Subcutaneous adipose tissue (tissue), 4 donors: Measurements from ENCODE around the gene FAM168B. TPM values are rescaled to one million over a fixed set of nuclear protein-coding genes. Genes with fewer than 3 reads are reported as not detected.

ENCODE experiments used
- total RNA-seq, 4 donors: library from RNA; depleted of rRNA; stranded (reverse); fragments of >200 nt; gene quantifications; one replicate each; pipeline ENCODE4 v1.1.0, GENCODE V29; 2016
- TF ChIP-seq, protein P1 (sequence below): fragments of 450-650 bp; IDR thresholded peaks from one replicate; pipeline ENCODE4 v1.5.1; 2016; ENCODE audit warnings: low read depth, mild to moderate bottlenecking, control low read depth, antibody characterized with exemption, moderate library complexity

The FAM168B gene
- total RNA-seq, 4 donors from 2014 or later = 72.1 to 107 (median 87.2) TPM

- TF ChIP-seq, protein P1, sequence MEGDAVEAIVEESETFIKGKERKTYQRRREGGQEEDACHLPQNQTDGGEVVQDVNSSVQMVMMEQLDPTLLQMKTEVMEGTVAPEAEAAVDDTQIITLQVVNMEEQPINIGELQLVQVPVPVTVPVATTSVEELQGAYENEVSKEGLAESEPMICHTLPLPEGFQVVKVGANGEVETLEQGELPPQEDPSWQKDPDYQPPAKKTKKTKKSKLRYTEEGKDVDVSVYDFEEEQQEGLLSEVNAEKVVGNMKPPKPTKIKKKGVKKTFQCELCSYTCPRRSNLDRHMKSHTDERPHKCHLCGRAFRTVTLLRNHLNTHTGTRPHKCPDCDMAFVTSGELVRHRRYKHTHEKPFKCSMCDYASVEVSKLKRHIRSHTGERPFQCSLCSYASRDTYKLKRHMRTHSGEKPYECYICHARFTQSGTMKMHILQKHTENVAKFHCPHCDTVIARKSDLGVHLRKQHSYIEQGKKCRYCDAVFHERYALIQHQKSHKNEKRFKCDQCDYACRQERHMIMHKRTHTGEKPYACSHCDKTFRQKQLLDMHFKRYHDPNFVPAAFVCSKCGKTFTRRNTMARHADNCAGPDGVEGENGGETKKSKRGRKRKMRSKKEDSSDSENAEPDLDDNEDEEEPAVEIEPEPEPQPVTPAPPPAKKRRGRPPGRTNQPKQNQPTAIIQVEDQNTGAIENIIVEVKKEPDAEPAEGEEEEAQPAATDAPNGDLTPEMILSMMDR = no peak
These were observed 20.4 kb upstream of the FAM168B start for GRCh38 chr2:131113566-131114227.

- TF ChIP-seq, protein P1 = no peak
These were observed 19.3 kb upstream of the FAM168B start for GRCh38 chr2:131112529-131112928.

GRCh38 chr2:131105950-131106801, 12.9 kb upstream of the FAM168B start:
- TF ChIP-seq, protein P1 = no peak

DNA sequence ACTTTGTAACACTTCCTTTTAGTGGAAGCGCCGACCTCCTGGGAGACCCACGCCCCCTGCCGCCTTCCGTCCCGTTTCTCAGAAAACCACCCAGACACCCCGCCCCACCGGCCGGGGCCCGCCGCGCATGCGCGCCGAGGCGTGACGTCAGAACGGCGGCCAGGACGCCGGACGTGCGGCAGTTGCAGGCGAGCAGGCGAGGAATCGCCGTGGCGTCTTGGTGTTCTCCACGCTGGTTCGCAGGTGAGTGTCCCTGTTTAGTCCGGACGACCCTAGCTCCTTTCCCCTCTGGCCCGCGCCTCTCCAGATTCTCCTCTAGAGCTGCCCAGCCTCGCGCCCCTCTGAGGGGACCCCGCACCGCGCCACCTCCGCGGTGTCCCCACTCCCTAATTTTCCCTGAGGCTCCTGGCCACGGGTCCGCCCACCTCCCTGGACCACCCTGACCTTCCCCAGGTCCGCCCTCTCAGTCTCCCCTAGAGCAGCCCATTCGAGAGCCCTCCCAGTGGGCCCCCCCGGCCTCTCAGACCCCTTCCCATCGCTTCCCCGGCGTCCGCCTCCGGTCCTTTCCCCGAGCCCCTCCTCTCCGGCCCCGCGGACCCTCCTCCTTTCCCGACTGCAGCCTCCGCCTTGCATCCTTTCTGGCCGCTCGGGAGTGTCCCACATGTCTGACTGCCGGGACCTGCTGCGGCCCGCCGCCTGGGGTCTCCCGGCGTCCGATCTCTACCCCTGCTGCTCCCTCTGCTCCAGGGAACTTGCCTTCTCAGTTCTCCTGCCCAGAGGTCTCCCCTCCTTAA, 12.1 kb upstream of the FAM168B start, which contains the start of gene PLEKHB2:
PLEKHB2 (plus strand) TSS at position 181 of the 794 bp plus-strand sequence. CDS start 15,606 bp downstream, outside the sequence.
- TF ChIP-seq, protein P1 = no peak

DNA sequence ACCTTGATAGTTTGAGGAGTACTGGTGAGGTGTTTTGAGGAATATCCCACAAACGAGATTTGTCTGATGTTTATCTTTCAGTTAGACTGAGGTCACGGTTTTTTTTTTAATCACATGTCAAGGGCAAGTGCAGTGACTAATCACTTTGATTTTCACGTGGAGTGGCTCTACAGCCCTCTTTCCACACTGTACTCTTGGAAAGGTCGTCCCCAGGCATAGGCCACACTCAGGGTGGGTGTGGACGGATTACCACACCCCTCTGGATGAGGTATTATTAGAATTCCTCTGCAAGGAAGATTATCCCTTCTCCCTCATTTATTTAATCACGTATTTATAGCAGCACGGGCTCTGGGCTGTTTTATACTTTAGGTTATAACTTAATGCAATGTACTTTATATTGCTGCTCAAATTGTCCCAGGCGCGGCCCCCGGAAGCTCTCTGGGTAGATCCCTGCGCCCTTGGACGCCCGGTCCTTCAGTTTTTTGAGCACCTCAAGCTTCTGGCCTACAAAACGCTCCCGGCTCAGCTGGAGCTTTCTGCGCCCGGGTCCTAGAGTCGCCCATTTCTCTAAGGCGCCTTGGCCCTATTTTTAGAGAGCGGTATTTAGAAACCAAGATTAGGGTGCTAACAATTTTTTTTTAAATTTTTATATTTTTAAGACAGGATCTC, 11.4 kb upstream of the FAM168B start:
- TF ChIP-seq, protein P1 = no peak

DNA sequence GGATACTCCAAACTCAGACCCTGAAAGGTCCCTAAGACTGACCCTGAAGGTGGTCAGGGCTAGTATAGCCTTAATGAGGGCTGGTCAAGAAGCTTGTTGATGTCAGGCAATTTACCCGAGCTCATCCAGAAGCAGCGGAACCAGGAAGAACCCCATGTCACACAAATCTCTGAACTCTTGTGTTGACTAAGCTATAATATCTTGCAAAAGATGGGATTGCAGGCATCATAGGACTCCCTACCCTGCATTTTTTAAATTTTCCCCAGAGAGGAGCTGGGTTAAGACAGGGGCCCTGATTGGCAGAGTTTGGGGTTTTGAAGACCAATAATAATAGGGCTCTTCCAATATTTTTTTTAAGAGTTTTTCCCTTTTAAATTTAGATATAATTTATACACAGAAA, 9.9 kb upstream of the FAM168B start:
- TF ChIP-seq, protein P1 = no peak
